Cardiac muscle cell (in vitro differentiated cells and primary cell): ENCODE results near the gene OSBPL8. TPM values are rescaled to one million over a fixed set of nuclear protein-coding genes. Genes with fewer than 3 reads are reported as not detected.

Source experiments
- DNase-seq, 2 donors: peaks; one replicate each; pipeline versions ENCODE4 v3.0.0 to v3.0.0-alpha.2; 2010 to 2017; ENCODE audit warnings: low read depth in 1 of 2, low spot score in 1 of 2
- H3K27ac ChIP-seq: fragments of 200-600 bp; sonication (generic); 2 replicates; pipeline ENCODE4 v1.5.1; 2016
- H3K27me3 ChIP-seq: fragments of 200-600 bp; sonication (generic); 2 replicates; pipeline ENCODE4 v1.6.0; 2016; ENCODE audit warnings: control low read depth
- H3K36me3 ChIP-seq: fragments of 200-600 bp; sonication (generic); 2 replicates; pipeline ENCODE4 v1.5.1; 2016; ENCODE audit warnings: control low read depth
- H3K4me1 ChIP-seq: fragments of 200-600 bp; sonication (generic); 2 replicates; pipeline ENCODE4 v1.8.1; 2017; ENCODE audit warnings: low read depth, mild to moderate bottlenecking, mixed run types
- H3K4me3 ChIP-seq: fragments of 200-600 bp; sonication (generic); 2 replicates; pipeline ENCODE4 v1.5.1; 2016; ENCODE audit warnings: mild to moderate bottlenecking
- H3K9me3 ChIP-seq: fragments of 200-600 bp; sonication (generic); 2 replicates; pipeline ENCODE4 v1.5.1; 2017; ENCODE audit warnings: low read depth, mild to moderate bottlenecking, control low read depth
- polyA plus RNA-seq: library from polyadenylated mRNA; unstranded; fragments of >200 nt; fragmentation: Nextera tagmentation; extraction: Ambion mirVana; gene quantifications from 2 replicates; pipeline ENCODE4 v1.2.1, GENCODE V29; 2016
- total RNA-seq: library from RNA; depleted of rRNA; stranded (reverse); fragments of >200 nt; gene quantifications from 2 replicates; pipeline ENCODE4 v1.2.3, GENCODE V29; 2016
- TF ChIP-seq, protein P1 (sequence below): IDR thresholded peaks from 2 replicates; pipeline ENCODE4 v1.5.1; 2012; ENCODE audit warnings: low read depth, mild to moderate bottlenecking, low read length

OSBPL8 gene
- total and polyA plus RNA-seq, 2 experiments from 2014 or later, result 25.6 to 143 TPM

DNA sequence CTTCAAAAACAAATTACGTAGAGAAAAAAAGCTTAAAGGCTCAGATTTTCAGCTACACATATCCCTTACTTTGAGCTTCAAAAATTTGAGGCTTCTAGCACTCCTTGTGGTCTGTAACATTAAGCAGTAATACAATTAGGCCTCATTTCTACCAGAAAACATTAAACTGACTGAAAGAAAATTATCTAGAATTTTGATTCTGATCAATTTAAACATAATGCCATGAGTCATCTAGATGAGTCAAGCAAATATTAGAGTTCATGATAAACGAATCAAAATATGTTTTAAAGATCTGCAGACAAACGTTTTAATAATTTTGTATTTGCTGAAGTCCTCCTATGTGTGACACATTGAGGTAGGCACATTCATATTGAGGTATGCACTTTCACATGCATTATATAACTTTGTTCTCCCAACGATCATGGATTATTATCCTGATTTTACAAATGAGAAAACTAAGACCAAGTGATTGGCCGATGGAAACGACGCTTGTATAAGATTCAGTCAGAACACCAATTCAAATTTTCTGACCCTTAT lies 4.3 kb downstream of the OSBPL8 start:
- no peak overlapping the region for H3K4me3 ChIP-seq
- peaks cover 53% of the 10 kb centered on the region for H3K4me1 ChIP-seq
- no peaks in the 10 kb centered on the region for H3K36me3 ChIP-seq
- no peaks in the 10 kb centered on the region for H3K27me3 ChIP-seq
- H3K9me3 ChIP-seq, result no peaks in the 10 kb centered on the region
- no peak overlapping the region for H3K27ac ChIP-seq
- TF ChIP-seq, protein P1, sequence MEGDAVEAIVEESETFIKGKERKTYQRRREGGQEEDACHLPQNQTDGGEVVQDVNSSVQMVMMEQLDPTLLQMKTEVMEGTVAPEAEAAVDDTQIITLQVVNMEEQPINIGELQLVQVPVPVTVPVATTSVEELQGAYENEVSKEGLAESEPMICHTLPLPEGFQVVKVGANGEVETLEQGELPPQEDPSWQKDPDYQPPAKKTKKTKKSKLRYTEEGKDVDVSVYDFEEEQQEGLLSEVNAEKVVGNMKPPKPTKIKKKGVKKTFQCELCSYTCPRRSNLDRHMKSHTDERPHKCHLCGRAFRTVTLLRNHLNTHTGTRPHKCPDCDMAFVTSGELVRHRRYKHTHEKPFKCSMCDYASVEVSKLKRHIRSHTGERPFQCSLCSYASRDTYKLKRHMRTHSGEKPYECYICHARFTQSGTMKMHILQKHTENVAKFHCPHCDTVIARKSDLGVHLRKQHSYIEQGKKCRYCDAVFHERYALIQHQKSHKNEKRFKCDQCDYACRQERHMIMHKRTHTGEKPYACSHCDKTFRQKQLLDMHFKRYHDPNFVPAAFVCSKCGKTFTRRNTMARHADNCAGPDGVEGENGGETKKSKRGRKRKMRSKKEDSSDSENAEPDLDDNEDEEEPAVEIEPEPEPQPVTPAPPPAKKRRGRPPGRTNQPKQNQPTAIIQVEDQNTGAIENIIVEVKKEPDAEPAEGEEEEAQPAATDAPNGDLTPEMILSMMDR, result peak; percentile 5
- DNase-seq, result no peak

GRCh38 chr12:76554405-76555230 lies 5.0 kb downstream of the OSBPL8 start:
- no peaks in the 10 kb centered on the region for H3K36me3 ChIP-seq
- H3K9me3 ChIP-seq, result no peaks in the 10 kb centered on the region
- peaks cover 50% of the 10 kb centered on the region for H3K4me1 ChIP-seq
- H3K4me3 ChIP-seq, result no peak overlapping the region
- TF ChIP-seq, protein P1, result no peak
- H3K27ac ChIP-seq, result no peak overlapping the region
- no peaks in the 10 kb centered on the region for H3K27me3 ChIP-seq
- peak in 1 of 2 donors; percentile 40 for DNase-seq

GRCh38 chr12:76552343-76552938 lies 7.1 kb downstream of the OSBPL8 start:
- Histone ChIP-seq H3K27me3 (no peaks in the 10 kb centered on the region), H3K4me3 (no peak overlapping the region), H3K4me1 (peaks cover 58% of the 10 kb centered on the region), H3K36me3 (no peaks in the 10 kb centered on the region), H3K9me3 (no peaks in the 10 kb centered on the region), H3K27ac (peak overlapping the region; percentile 57)
- DNase-seq, result peak; percentile 14 to 67
- TF ChIP-seq, protein P1, result no peak

DNA sequence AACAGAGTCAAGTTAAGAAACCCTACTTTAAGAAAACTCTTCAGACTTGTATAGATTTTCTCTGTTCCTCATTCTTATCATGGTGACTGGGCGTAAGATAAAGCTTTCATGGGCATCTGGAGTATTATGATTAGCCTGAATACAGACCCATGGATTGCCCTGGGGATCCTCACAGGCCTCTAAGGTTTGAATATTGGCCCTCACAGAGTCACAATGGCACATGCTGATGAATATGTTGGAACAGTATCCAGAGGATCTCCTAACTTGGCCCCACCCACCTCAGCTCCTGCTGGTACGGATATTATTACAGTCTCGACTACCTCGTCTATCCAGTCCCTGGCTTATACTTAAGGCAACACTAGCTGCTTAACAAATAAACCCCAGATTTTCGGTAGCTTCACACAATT lies 8.1 kb downstream of the OSBPL8 start:
- Histone ChIP-seq H3K4me3 (no peak overlapping the region), H3K27ac (no peak overlapping the region), H3K36me3 (no peaks in the 10 kb centered on the region), H3K27me3 (no peaks in the 10 kb centered on the region), H3K4me1 (peaks cover 66% of the 10 kb centered on the region), H3K9me3 (no peaks in the 10 kb centered on the region)
- TF ChIP-seq, protein P1, result no peak
- no peak for DNase-seq

- TF ChIP-seq, protein P1, result no peak
- no peak for DNase-seq
- Histone ChIP-seq H3K27me3 (no peaks in the 10 kb centered on the region), H3K4me1 (peaks cover 64% of the 10 kb centered on the region), H3K36me3 (no peaks in the 10 kb centered on the region), H3K27ac (no peak overlapping the region), H3K9me3 (no peaks in the 10 kb centered on the region), H3K4me3 (no peak overlapping the region)
These were observed 10.4 kb downstream of the OSBPL8 start for GRCh38 chr12:76549131-76549530.
